Fibroblast of the conjunctiva (primary cell): ENCODE measurements around the gene SGSM2.

Experiments
- DNase-seq: peaks from one replicate; pipeline ENCODE4 v3.0.0-alpha.2; 2010; ENCODE audit warnings: low read depth

Gene SGSM2

DNA sequence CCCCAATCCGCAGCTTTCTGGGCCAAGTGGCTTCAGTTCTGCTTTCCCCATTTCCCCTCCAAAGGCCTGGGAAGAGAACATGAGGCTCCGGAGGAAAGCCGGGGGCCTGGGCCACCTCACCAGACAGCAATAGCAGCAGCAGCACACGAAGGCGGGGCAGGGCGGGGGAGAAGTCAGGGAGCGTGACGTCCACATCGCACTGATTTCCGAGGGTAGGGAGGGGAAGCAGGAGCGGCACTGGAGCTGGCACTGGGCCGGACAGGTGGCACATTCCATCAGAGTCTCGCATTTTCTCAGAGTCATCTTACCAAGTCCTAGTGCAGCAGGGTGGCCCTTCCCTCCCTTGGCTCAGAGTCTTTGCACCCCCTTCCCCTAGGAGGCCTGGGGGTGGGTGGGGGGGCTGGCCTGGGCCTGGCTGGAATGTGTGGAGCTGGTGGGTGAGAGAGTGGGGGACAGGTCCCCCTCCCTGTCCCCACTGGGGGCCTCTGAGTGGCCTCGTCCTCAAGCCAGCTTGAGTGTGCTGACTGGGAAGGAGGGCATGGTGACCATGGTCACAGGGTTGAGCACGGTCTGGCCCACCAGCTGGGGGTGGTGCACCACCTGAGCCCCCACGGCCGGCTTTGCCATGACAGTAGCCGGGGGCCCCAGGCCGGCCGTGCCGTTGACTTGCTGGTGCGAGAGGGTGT is 49.2 kb downstream of the SGSM2 start:
- DNase-seq, result no peak

DNA sequence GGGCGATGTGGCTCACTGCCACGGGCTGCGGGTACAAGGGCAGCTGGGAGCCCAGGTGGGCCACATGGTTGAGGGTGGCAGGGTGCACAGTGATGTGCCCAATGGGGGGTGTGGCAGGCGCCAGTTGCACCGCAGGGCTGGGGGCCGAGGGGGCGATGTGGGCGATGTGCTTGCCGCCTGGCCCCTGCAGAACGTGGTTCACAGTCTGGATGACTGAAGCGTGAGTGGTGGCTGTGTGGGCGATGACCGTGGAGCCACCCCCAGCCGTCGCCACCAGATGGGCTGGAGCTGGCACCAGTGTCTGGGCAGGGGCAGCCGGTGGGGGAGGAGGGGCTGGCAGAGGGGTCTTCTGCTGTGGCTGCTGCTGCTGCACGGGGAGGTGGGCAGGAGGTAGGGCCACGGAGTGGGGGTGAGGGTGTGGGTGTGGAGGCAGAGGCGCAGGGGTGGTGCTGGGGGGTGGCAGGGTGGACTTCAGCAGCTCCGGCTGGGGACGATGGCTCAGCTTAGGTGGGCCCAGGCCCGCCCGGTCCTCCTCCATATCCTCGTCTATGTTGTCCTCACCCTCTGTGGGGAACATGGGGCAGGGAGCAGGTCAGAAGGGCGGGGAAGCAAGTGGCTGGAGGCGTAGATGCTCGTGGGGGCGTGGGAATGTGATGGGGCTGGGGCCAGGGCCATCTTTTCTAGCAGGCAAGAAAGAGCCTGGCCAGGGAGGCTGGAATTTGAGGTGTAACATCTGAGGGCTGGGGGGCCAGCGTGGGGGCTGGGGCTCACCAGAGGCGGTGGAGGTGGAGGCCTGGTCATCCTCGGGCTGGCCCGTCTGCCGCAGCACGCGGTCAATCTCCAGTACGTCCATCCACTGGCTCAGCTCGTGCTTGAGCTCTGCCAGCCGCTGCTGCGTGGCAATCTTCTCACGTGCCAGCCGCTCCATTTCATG is 50.1 kb downstream of the SGSM2 start:
- DNase-seq, result no peak

GRCh38 chr17:2388020-2388682 is 50.9 kb downstream of the SGSM2 start:
- DNase-seq, result no peak

DNA sequence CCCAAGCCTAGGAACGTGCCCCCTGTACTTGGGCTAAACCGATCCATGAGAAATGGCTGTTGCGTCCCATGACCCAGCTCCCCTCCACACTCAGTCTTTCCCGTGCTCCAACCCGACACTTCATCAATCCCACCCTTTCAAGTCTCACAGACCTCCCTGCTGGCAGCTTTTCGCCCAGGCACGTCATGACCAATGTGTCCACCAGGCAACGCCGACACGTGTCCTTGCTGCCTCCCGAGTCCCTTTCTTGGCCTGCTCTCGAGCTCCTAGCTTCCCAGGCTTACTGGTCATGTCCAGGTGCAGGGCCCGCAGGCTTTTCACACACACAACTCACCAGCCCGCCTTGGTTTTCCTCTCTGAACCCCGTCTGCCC is 51.4 kb downstream of the SGSM2 start:
- DNase-seq, result no peak

GRCh38 chr17:2390199-2390836 is 53.0 kb downstream of the SGSM2 start:
- DNase-seq, result no peak

DNA sequence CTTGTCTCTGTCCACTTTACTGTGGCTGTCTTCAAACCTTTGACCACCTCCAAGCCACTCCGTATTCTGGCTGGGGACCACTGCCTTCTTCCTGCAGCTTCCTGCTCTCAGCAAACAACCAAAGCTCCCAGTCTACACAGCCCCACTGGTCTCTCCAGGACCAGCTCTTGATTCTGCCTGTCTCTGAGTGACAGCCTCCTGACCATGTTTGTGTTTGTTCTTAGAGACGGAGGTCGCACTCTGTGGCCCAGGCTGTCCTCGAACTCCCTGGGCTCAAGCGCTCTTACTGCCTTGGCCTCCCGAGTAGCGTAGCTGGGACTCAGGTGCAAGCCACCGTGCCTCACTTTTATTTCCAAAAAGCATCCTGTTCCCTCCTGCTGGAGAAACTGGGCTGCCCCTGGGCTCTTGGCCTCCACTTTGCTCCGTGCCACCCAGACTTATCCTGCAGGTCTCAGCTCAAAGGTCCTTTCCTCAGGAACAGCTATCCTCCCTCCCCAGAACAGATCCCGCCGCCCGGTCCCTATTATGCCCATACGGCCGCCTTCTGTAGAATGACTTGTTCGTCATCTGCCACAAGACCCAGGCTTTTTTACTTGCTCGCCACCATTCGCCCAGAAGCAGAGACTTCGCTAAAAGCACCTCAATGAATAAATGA is 54.4 kb downstream of the SGSM2 start:
- DNase-seq, result no peak

- DNase-seq, result peak; percentile 95
Measured at GRCh38 chr17:2392252-2393173, 55.2 kb downstream of the SGSM2 start.

DNA sequence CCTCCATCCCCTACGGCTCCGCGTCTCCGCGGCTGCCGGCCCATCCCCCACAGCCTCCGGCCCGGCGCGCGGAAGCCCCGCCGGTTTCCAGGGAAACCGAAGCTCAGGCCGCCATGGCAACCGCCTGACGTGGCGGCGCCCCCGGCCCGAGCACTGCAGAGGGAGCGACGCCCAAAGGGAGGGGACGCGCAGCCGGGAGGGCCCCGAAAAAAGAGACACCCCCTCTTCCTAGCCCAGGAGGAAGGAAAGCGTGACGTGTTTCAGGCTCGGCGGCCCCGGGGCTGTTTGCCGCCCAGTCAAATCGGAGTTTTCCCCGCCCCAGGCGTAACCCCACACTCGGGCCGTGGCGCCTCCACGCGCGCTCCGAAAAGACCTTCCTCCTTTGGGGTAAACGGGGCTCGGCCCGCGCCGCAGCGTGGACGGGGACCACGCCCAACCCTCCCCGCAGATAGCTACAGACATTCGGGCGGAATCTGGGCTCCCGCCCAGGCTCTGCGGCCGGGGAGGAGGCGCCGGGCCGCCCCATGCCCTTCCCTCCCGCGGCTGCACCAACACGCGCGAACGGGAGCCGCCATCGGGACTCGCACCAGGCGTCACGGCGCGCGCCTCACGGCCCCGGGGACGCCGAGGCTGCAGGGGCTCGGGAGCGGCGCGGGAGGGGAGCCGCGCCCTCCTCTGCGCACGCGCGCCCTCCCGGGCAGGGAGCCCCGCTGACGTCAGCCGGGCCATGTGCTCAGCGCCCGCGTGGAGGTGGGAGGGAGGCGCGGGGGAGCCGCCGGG is 56.1 kb downstream of the SGSM2 start:
- DNase-seq, result peak; percentile 66

DNA sequence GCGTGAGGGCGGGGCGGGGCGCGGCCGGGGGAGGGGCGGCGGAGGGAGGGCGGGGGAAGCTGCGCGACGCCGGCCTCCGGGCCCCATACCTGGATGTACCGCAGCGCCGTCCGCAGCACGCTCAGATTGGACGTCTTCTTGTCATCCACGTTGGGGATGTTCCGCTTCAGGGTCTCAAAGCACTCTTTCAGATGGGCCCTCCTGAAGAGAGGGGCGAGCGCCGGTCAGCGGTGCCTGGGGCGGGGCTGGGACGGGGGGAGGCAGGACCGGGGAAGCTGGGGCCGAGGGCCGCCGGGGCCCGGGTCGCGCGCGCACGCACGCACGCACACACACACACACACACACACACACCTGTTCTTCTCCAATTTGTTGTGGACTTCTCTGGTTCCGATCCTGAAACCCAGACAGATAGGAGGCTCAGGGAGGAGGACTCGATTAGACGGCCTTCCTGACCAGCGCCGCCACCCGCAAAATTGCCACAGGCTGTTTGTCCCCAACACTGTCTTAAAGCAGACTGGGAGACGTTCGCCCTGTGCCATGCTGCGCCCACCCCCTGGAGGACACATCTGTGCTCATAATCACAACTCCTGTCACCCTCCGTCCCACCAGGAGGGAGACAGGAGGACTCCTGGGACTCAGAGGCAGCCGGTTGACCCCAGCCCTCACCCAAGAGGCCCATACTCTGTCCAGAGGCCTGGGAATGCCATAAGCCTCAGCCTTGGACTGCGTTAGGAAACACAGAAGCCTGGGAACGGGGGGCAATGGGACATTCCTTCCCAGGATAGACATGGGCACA is 56.9 kb downstream of the SGSM2 start:
- no peak for DNase-seq

- DNase-seq, result no peak
Measured at GRCh38 chr17:2394775-2395201, 57.5 kb downstream of the SGSM2 start.

- DNase-seq, result no peak
Measured at GRCh38 chr17:2395258-2396181, 58.2 kb downstream of the SGSM2 start.

- DNase-seq, result no peak
Measured at GRCh38 chr17:2396192-2396567, 58.9 kb downstream of the SGSM2 start.

DNA sequence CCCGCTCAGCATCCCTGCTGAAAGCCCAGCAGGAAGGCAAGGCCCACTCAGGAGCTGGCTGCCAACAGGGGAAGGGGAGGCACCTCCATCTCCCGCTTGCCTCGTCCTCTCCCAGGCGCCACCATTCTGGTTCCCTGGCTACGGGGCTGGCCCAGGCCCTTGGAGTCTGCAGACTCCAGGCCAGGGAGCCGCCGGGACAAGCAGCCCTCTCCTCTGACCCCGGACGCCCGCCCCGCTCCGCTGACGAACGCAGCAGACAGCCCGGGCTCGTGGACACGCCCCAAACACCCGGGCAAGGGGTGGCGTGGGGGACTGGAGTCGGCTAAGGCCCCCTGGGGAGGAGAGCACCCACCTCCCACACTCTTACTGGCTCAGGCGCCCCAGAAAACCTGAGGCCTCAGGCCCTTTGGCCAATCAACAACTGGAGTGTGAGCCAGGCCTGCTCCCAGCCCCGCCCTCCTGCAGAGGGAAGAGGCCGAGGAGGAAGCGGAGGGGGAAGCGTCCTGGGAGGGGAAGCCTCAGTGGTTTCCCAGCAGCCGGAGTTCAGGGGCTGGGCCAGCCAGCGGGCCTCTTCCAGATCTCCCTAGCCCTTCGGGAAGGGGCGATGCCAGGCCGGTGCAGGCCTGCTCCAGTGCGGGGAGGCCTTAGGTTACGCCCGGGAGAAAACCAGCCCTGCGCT is 59.4 kb downstream of the SGSM2 start:
- DNase-seq, result peak; percentile 91

- DNase-seq, result no peak
Measured at GRCh38 chr17:2397247-2398171, 60.2 kb downstream of the SGSM2 start.

- no peak for DNase-seq
Measured at GRCh38 chr17:2398182-2398581, 60.9 kb downstream of the SGSM2 start.
